Mononuclear cell (primary cell): ENCODE results near the gene SNCAIP. TPM values are rescaled to one million over a fixed set of nuclear protein-coding genes. Genes with fewer than 3 reads are reported as not detected.

Experiments used
- H3K27me3 ChIP-seq: 2 replicates; pipeline ENCODE4 v1.6.0; 2011; ENCODE audit warnings: low read length, control low read depth; ENCODE audit not compliant: insufficient read depth
- H3K4me1 ChIP-seq: 2 replicates; pipeline ENCODE4 v1.5.1; 2011; ENCODE audit warnings: mild to moderate bottlenecking, low read length, control low read depth; ENCODE audit not compliant: insufficient read depth
- H3K4me3 ChIP-seq: 2 replicates; pipeline ENCODE4 v1.5.1; 2011; ENCODE audit warnings: mild to moderate bottlenecking, low read length, moderate library complexity
- H3K9me3 ChIP-seq: 2 replicates; pipeline ENCODE4 v1.5.1; 2011; ENCODE audit warnings: low read depth, mild to moderate bottlenecking, control low read depth, low read length
- total RNA-seq: library from RNA; depleted of rRNA; stranded (reverse); fragments of >200 nt; gene quantifications from one replicate; pipeline ENCODE4 v1.2.3, GENCODE V29; 2012

Gene SNCAIP
- total RNA-seq, 1 donor = not detected

GRCh38 chr5:122408592-122409224 lies 96.7 kb downstream of the SNCAIP start:
- no peaks in the 10 kb centered on the region for H3K9me3 ChIP-seq
- H3K4me1 ChIP-seq = peaks cover 7% of the 10 kb centered on the region
- H3K4me3 ChIP-seq = no peak overlapping the region
- H3K27me3 ChIP-seq = no peaks in the 10 kb centered on the region

GRCh38 chr5:122412966-122413365 lies 100.9 kb downstream of the SNCAIP start:
- Histone ChIP-seq H3K4me1 (peaks cover 7% of the 10 kb centered on the region), H3K4me3 (no peak overlapping the region), H3K27me3 (no peaks in the 10 kb centered on the region), H3K9me3 (no peaks in the 10 kb centered on the region)

GRCh38 chr5:122413722-122414121 lies 101.7 kb downstream of the SNCAIP start:
- no peaks in the 10 kb centered on the region for H3K9me3 ChIP-seq
- H3K4me3 ChIP-seq = no peak overlapping the region
- peaks cover 3% of the 10 kb centered on the region for H3K4me1 ChIP-seq
- H3K27me3 ChIP-seq = no peaks in the 10 kb centered on the region

- no peaks in the 10 kb centered on the region for H3K27me3 ChIP-seq
- H3K4me3 ChIP-seq = no peak overlapping the region
- H3K9me3 ChIP-seq = no peaks in the 10 kb centered on the region
- H3K4me1 ChIP-seq = no peaks in the 10 kb centered on the region
Observed at GRCh38 chr5:122415030-122415800, 103.2 kb downstream of the SNCAIP start.

GRCh38 chr5:122415801-122416120 lies 103.7 kb downstream of the SNCAIP start:
- no peaks in the 10 kb centered on the region for H3K27me3 ChIP-seq
- no peaks in the 10 kb centered on the region for H3K4me1 ChIP-seq
- H3K9me3 ChIP-seq = no peaks in the 10 kb centered on the region
- no peak overlapping the region for H3K4me3 ChIP-seq

- no peak overlapping the region for H3K4me3 ChIP-seq
- H3K4me1 ChIP-seq = no peaks in the 10 kb centered on the region
- H3K9me3 ChIP-seq = no peaks in the 10 kb centered on the region
Observed at GRCh38 chr5:122419142-122419894, 107.3 kb downstream of the SNCAIP start.

GRCh38 chr5:122420091-122420490 lies 108.1 kb downstream of the SNCAIP start:
- no peaks in the 10 kb centered on the region for H3K27me3 ChIP-seq

More at GRCh38 chr5:122419142-122419894, 107.3 kb downstream of the SNCAIP start:
- no peaks in the 10 kb centered on the region for H3K27me3 ChIP-seq

GRCh38 chr5:122420537-122421236 lies 108.7 kb downstream of the SNCAIP start:
- Histone ChIP-seq H3K27me3 (no peaks in the 10 kb centered on the region), H3K4me1 (no peaks in the 10 kb centered on the region), H3K9me3 (no peaks in the 10 kb centered on the region), H3K4me3 (no peak overlapping the region)

More at GRCh38 chr5:122420091-122420490, 108.1 kb downstream of the SNCAIP start:
- Histone ChIP-seq H3K4me3 (no peak overlapping the region), H3K4me1 (no peaks in the 10 kb centered on the region), H3K9me3 (no peaks in the 10 kb centered on the region)

- no peak overlapping the region for H3K4me3 ChIP-seq
- H3K4me1 ChIP-seq = no peaks in the 10 kb centered on the region
- H3K9me3 ChIP-seq = no peaks in the 10 kb centered on the region
- H3K27me3 ChIP-seq = no peaks in the 10 kb centered on the region
Observed at GRCh38 chr5:122421374-122422079, 109.5 kb downstream of the SNCAIP start.

GRCh38 chr5:122423221-122423620 lies 111.2 kb downstream of the SNCAIP start:
- no peaks in the 10 kb centered on the region for H3K4me1 ChIP-seq
- H3K9me3 ChIP-seq = no peaks in the 10 kb centered on the region
- no peaks in the 10 kb centered on the region for H3K27me3 ChIP-seq
- no peak overlapping the region for H3K4me3 ChIP-seq

- H3K4me3 ChIP-seq = no peak overlapping the region
- H3K9me3 ChIP-seq = no peaks in the 10 kb centered on the region
- H3K4me1 ChIP-seq = no peaks in the 10 kb centered on the region
- no peaks in the 10 kb centered on the region for H3K27me3 ChIP-seq
Observed at GRCh38 chr5:122424132-122424531, 112.1 kb downstream of the SNCAIP start.

- H3K9me3 ChIP-seq = no peaks in the 10 kb centered on the region
Observed at GRCh38 chr5:122426301-122426700, 114.3 kb downstream of the SNCAIP start.

GRCh38 chr5:122427621-122428020 lies 115.6 kb downstream of the SNCAIP start:
- H3K4me1 ChIP-seq = no peaks in the 10 kb centered on the region
- H3K27me3 ChIP-seq = no peaks in the 10 kb centered on the region
- H3K4me3 ChIP-seq = no peak overlapping the region
- no peaks in the 10 kb centered on the region for H3K9me3 ChIP-seq

More at GRCh38 chr5:122426301-122426700, 114.3 kb downstream of the SNCAIP start:
- H3K4me1 ChIP-seq = no peaks in the 10 kb centered on the region
- H3K4me3 ChIP-seq = no peak overlapping the region
- H3K27me3 ChIP-seq = no peaks in the 10 kb centered on the region

- no peaks in the 10 kb centered on the region for H3K27me3 ChIP-seq
- H3K4me3 ChIP-seq = no peak overlapping the region
- no peaks in the 10 kb centered on the region for H3K9me3 ChIP-seq
- no peaks in the 10 kb centered on the region for H3K4me1 ChIP-seq
Observed at GRCh38 chr5:122429545-122430318, 117.7 kb downstream of the SNCAIP start.
